Neural cell (in vitro differentiated cells): Measurements from ENCODE around the gene CYRIA. TPM values are rescaled to one million over a fixed set of nuclear protein-coding genes. Genes with fewer than 3 reads are reported as not detected.
A peak's percentile ranks its signal among the peaks of the same experiment; 100 is the strongest.

Experiments used
- H2AFZ ChIP-seq: fragments of 200-600, 300-800 bp; sonication (generic), shearing (Covaris generic); 2 replicates; pipeline ENCODE4 v1.6.0; 2014; ENCODE audit warnings: low read depth, mild to moderate bottlenecking, antibody characterized with exemption, low read length, moderate library complexity
- H3F3A ChIP-seq: fragments of 200-600 bp; shearing (Covaris generic); 2 replicates; pipeline ENCODE4 v1.6.1; 2016; ENCODE audit warnings: mild to moderate bottlenecking, moderate library complexity, mixed read lengths, antibody characterized with exemption, low read length; ENCODE audit not compliant: insufficient read depth, poor library complexity, severe bottlenecking
- H3K27ac ChIP-seq: fragments of 200-600, 300-800 bp; sonication (generic), shearing (Covaris generic); 2 replicates; pipeline ENCODE4 v1.5.1; 2014; ENCODE audit warnings: mild to moderate bottlenecking, low read length, moderate library complexity
- H3K27me3 ChIP-seq: fragments of 300-800, 200-600 bp; sonication (generic), shearing (Covaris generic); 2 replicates; pipeline ENCODE4 v1.6.0; 2014; ENCODE audit warnings: mild to moderate bottlenecking, low read depth, low read length, moderate library complexity; ENCODE audit not compliant: insufficient read depth
- H3K36me3 ChIP-seq: fragments of 300-800, 200-600 bp; sonication (generic), shearing (Covaris generic); 2 replicates; pipeline ENCODE4 v1.5.1; 2014; ENCODE audit warnings: mild to moderate bottlenecking, antibody characterized with exemption, low read length, moderate library complexity; ENCODE audit not compliant: insufficient read depth
- H3K4me2 ChIP-seq: fragments of 300-800, 200-600 bp; sonication (generic), shearing (Covaris generic); 2 replicates; pipeline ENCODE4 v1.6.0; 2014; ENCODE audit warnings: mild to moderate bottlenecking, low read length
- H3K4me3 ChIP-seq: fragments of 300-800, 200-600 bp; sonication (generic), shearing (Covaris generic); 2 replicates; pipeline ENCODE4 v1.5.1; 2014; ENCODE audit warnings: mild to moderate bottlenecking, low read length, moderate library complexity
- H3K79me2 ChIP-seq: fragments of 200-600 bp; shearing (Covaris generic); replicated peaks from 2 replicates; pipeline ENCODE4 v1.6.0; 2014; ENCODE audit warnings: mild to moderate bottlenecking, low read length, moderate library complexity; ENCODE audit not compliant: insufficient read depth
- H3K9ac ChIP-seq: fragments of 300-800, 200-600 bp; sonication (generic), shearing (Covaris generic); 2 replicates; pipeline ENCODE4 v1.6.1; 2016; ENCODE audit warnings: mild to moderate bottlenecking, low read length, mixed read lengths
- H3K9me2 ChIP-seq: fragments of 200-600 bp; shearing (Covaris generic); 2 replicates; pipeline ENCODE4 v1.6.1; 2016; ENCODE audit warnings: mild to moderate bottlenecking, low read length, mixed read lengths; ENCODE audit not compliant: insufficient read depth
- H3K9me3 ChIP-seq: fragments of 200-600, 300-800 bp; sonication (generic), shearing (Covaris generic); 2 replicates; pipeline ENCODE4 v1.6.1; 2016; ENCODE audit warnings: mild to moderate bottlenecking, mixed run types, low read length, moderate library complexity, mixed read lengths
- H4K20me1 ChIP-seq: fragments of 200-600 bp; shearing (Covaris generic); 2 replicates; pipeline ENCODE4 v1.6.1; 2016; ENCODE audit warnings: mild to moderate bottlenecking, mixed run types; ENCODE audit not compliant: insufficient read depth
- CTCF ChIP-seq: fragments of 450-650 bp; IDR thresholded peaks from 2 replicates; pipeline ENCODE4 v1.5.1; 2014; ENCODE audit warnings: antibody characterized with exemption, mild to moderate bottlenecking, moderate library complexity; ENCODE audit not compliant: poor library complexity, severe bottlenecking
- EP300 ChIP-seq: fragments of 450-650 bp; conservative IDR thresholded peaks from 2 replicates; pipeline ENCODE4 v1.6.1; 2014; ENCODE audit warnings: antibody characterized with exemption, mild to moderate bottlenecking, moderate library complexity; ENCODE audit not compliant: poor library complexity, severe bottlenecking
- EZH2 ChIP-seq: fragments of 200-600, 300-800 bp; shearing (Covaris generic), sonication (generic); IDR thresholded peaks from 2 replicates; pipeline ENCODE4 v1.6.1; 2014; ENCODE audit warnings: antibody characterized with exemption, low read length, borderline replicate concordance, mild to moderate bottlenecking; ENCODE audit not compliant: insufficient read depth, poor library complexity, severe bottlenecking
- MXI1 ChIP-seq: fragments of 450-650 bp; conservative IDR thresholded peaks from 2 replicates; pipeline ENCODE4 v1.6.1; 2014; ENCODE audit warnings: antibody characterized with exemption, mild to moderate bottlenecking; ENCODE audit not compliant: poor library complexity, severe bottlenecking
- POLR2AphosphoS5 ChIP-seq: IDR thresholded peaks from 2 replicates; pipeline ENCODE4 v1.6.1; 2012
- RAD21 ChIP-seq: fragments of 450-650 bp; conservative IDR thresholded peaks from 2 replicates; pipeline ENCODE4 v1.6.1; 2014; ENCODE audit warnings: antibody characterized with exemption, mild to moderate bottlenecking, moderate library complexity
- REST ChIP-seq: IDR thresholded peaks from 2 replicates; pipeline ENCODE4 v1.6.1; 2012; ENCODE audit warnings: borderline replicate concordance
- SMC3 ChIP-seq: fragments of 450-650 bp; conservative IDR thresholded peaks from 2 replicates; pipeline ENCODE4 v1.6.1; 2014; ENCODE audit warnings: antibody characterized with exemption, mild to moderate bottlenecking, moderate library complexity; ENCODE audit not compliant: poor library complexity
- TAF1 ChIP-seq: IDR thresholded peaks from 2 replicates; pipeline ENCODE4 v1.6.1; 2012; ENCODE audit warnings: low read depth
- polyA plus RNA-seq: library from polyadenylated mRNA; depleted of rRNA; stranded (reverse); fragments of >200 nt; gene quantifications from 2 replicates; pipeline ENCODE4 v1.2.3, GENCODE V29; 2014

The CYRIA gene
- polyA plus RNA-seq, 1 donor from 2014 or later = 67.0 TPM

GRCh38 chr2:16664809-16665747, 556 bp downstream of the CYRIA start:
- Histone ChIP-seq H3K27me3 (no peaks in the 10 kb centered on the region), H3K79me2 (peaks cover 30% of the 10 kb centered on the region), H2AFZ (peak overlapping the region; percentile 58)

GRCh38 chr2:16664052-16664731, 1.4 kb downstream of the CYRIA start:
- H3K27me3 ChIP-seq = no peaks in the 10 kb centered on the region
- no peaks in the 10 kb centered on the region for H3K36me3 ChIP-seq
- H4K20me1 ChIP-seq = no peaks in the 10 kb centered on the region
- peak overlapping the region; percentile 94 for H3K4me2 ChIP-seq
- H3K79me2 ChIP-seq = peaks cover 30% of the 10 kb centered on the region
- H2AFZ ChIP-seq = no peak overlapping the region
- no peaks in the 10 kb centered on the region for H3K9me2 ChIP-seq
- H3F3A ChIP-seq = no peaks in the 10 kb centered on the region
- no peaks in the 10 kb centered on the region for H3K9me3 ChIP-seq
- H3K4me3 ChIP-seq = peak overlapping the region; percentile 80
- peak overlapping the region; percentile 82 for H3K9ac ChIP-seq
- TF ChIP-seq EZH2 (no peak), RAD21 (peak; percentile 38), CTCF (peak; percentile 28), EP300 (peak; percentile 42), TAF1 (peak; percentile 18), REST (no peak), POLR2AphosphoS5 (peak; percentile 65), SMC3 (peak; percentile 36), MXI1 (peak; percentile 69)
- peak overlapping the region; percentile 84 for H3K27ac ChIP-seq

More at GRCh38 chr2:16664809-16665747, 556 bp downstream of the CYRIA start:
- Histone ChIP-seq H3K36me3 (no peaks in the 10 kb centered on the region), H3K9me3 (no peaks in the 10 kb centered on the region), H4K20me1 (no peaks in the 10 kb centered on the region), H3K4me2 (peak overlapping the region; percentile 94), H3K9ac (peak overlapping the region; percentile 82), H3K4me3 (peak overlapping the region; percentile 80), H3F3A (no peaks in the 10 kb centered on the region), H3K9me2 (no peaks in the 10 kb centered on the region), H3K27ac (peak overlapping the region; percentile 84)
- TF ChIP-seq EP300 (no peak), TAF1 (no peak), RAD21 (no peak)
